NCI-H82 treated with DMSO at 0.1 percent for 48 hours (cell line): ENCODE measurements around the gene GABBR2.
"Not testable (repeated sequence)": the region's sequence is repeated elsewhere in the genome, so short reads cannot be mapped to it uniquely, and the experiment has no call there.

Experiments used
- DNase-seq: peaks from one replicate; lab custom pipeline; 2025; ENCODE audit not compliant: unreplicated experiment; lab: John Stamatoyannopoulos, UW

The GABBR2 gene

DNA sequence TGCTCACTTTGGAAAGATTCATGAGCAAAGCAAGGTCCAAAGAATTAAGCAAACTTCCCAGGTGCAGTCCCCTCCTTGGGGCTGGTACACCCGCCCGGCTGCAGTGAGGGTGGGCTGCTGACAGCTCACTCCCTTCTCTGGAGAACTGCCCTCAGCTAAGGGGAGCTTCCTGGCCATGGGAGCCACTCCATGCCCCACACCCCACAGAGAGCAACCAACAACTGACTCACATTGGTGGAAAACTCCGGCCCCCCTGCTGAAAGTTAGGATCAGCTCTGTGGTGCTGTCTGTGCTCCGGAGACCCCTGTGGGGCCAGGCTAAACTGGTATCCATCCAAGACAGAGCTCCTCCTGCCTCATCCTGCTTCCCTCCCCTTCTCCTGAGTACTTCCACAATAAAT, 223.0 kb downstream of the GABBR2 start:
- no peak for DNase-seq

DNA sequence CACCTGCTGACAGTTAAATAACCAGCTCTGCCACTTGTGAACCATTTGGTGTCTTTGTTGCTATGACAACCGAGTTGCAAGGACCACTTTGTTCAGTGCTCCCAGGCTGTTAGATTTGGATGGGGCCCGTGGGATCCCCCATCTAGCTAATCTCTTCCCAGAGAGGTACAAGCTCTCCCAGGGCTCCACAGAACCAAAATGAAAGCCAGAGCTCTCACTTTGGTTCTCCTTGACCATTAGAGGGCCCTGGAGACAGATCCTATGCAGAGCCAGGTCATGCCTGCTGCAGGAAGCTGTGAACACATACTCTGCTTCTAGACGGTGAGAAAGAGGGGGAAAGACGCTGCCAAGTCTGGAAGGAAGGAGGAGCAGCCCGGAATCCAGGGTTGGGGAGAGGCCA, 224.6 kb downstream of the GABBR2 start:
- no peak for DNase-seq

DNA sequence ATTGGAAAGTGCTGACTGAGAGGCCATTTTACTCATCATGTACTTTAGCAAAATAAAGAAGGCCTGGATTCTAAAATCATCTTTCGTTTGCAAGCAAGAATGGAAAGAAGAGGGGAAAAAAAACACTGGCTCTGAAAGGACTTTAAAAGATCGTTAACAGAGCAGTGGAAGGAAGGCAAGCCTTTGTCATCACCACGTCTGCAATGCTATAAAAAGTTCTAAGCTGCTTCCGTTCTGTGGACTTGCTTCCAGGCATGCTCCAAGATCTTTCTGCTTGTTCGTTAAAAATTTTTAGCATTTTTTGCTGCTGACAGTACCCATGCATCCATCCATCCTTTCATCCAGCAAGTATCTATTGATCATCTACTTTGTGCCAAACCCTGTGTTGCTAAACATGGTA, 226.5 kb downstream of the GABBR2 start:
- no peak for DNase-seq

- DNase-seq, result no peak
These were observed 227.1 kb downstream of the GABBR2 start for GRCh38 chr9:98481676-98482075.

GRCh38 chr9:98479967-98480847, 228.5 kb downstream of the GABBR2 start:
- no peak for DNase-seq

DNA sequence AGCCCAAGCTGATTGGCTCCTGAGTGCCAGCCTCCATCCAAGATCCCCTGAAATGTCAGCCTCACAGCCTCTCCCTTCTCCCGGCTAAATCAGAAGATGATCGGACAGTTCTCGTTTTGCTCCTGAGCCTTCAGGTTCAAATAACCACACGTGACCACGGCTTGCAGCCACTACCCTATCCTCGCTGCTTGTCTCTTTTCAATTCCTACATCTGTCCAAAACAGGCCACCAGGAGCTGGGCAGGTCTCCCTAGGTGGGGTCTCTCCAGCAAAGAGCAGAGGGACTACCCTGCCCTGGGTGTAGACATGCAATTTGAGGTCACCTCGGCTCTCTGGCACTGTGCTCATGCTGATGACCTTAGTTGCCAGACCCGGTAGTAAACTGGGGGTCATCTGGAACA, 229.3 kb downstream of the GABBR2 start:
- DNase-seq, result no peak

DNA sequence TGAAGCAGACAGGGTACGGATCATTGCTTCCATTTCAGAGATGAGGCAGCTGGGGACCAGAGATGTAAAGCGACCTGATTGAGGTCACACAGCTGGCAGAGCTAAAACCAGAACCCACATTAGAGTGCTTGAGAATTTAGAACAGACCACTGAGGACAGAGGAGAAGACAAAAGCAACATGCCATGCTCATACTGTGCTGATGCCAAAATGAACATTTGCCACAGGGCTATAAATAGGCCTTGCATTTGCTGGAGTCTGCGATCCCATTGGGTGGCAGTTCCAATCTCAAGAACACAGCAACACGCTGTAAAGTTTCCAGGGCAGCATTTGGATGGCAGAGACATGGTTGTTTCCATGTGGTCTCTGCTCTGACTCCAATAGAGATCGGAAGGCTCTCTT, 230.9 kb downstream of the GABBR2 start:
- DNase-seq, result no peak

- DNase-seq, result no peak
These were observed 236.5 kb downstream of the GABBR2 start for GRCh38 chr9:98472216-98472615.

GRCh38 chr9:98471185-98471584, 237.6 kb downstream of the GABBR2 start:
- DNase-seq, result no peak

DNA sequence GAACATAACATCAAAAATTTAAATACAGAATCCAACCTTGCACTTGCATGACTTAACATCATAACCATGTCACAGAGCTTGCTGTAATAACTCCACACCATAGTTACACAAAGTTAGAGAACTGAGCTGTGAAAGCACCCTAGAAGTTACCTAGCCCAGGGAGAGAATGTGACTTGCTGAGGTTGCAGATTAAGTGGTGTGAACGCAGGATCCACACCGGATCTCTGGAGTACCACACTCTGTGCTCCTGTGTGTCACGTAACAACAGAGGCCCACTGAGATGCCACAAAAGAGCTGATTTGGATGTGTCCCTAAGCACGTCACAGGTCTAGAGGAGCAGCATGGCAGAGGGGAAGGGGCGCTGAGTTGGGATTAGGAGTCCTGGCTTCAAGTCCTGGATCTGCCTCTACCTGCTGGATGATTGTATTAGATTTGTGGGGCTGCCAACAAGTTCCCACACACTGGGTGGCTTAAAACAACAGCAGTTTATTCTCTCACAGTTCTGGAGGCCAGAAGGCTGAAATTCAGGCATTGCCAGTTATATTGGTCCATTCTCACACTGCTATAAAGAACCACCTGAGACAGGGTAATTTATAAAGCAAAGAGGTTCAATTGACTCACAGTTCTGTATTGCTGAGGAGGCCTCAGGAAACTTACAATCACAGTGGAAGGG, 240.0 kb downstream of the GABBR2 start:
- DNase-seq, result no peak

GRCh38 chr9:98465799-98466198, 242.9 kb downstream of the GABBR2 start:
- DNase-seq, result no peak

GRCh38 chr9:98464156-98464690, 244.5 kb downstream of the GABBR2 start:
- not testable (repeated sequence) for DNase-seq

DNA sequence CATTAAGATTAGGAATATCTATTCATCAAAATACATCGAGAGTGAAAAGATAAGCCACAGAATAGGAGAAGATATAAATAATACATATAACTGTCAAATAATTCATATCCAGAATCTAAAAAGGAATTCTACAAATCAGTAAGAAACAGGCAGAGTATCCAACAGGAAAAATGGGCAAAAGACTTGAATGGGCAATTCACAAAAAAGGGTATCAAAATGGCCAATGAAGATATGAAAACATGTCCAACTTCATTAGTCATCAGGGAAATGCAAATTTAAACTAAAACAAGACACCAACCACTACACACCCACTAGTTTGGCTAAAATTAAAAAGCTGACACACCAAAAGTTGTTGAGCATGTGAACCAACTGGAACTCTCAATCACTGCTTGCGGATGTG, 246.4 kb downstream of the GABBR2 start:
- DNase-seq, result no peak

GRCh38 chr9:98460704-98461103, 248.0 kb downstream of the GABBR2 start:
- no peak for DNase-seq

DNA sequence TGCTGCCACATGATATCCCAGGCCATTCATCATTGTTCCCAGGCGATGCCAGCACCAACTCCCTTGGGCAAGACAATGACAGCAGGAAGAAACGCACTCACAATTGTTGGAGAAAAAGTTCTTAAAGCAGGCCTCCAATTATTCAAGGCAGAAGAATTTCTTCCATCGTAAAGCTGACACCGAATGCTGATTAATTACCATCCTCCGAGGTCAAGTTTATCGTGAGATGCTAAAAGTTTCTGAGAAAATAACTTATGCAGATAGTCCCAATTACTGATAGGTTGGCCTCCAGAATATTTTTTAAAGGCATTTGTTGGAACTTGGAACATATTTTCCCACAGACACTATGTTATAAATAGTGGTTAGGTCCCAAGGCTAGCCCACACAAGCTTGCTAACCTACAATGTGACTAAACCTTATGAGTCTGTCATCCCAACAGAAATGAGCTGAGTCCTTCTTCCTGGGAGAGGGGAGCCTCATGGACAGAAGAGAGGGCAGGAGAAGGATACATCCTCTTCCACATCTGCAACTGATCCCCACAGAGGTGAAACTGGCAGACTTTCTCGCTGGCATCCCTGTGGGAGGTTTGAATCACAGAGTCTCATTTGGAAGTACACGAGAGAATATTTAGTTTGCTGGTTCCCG, 250.9 kb downstream of the GABBR2 start:
- DNase-seq, result no peak

- DNase-seq, result no peak
These were observed 252.6 kb downstream of the GABBR2 start for GRCh38 chr9:98456156-98456613.

- no peak for DNase-seq
These were observed 253.2 kb downstream of the GABBR2 start for GRCh38 chr9:98455256-98456155.

DNA sequence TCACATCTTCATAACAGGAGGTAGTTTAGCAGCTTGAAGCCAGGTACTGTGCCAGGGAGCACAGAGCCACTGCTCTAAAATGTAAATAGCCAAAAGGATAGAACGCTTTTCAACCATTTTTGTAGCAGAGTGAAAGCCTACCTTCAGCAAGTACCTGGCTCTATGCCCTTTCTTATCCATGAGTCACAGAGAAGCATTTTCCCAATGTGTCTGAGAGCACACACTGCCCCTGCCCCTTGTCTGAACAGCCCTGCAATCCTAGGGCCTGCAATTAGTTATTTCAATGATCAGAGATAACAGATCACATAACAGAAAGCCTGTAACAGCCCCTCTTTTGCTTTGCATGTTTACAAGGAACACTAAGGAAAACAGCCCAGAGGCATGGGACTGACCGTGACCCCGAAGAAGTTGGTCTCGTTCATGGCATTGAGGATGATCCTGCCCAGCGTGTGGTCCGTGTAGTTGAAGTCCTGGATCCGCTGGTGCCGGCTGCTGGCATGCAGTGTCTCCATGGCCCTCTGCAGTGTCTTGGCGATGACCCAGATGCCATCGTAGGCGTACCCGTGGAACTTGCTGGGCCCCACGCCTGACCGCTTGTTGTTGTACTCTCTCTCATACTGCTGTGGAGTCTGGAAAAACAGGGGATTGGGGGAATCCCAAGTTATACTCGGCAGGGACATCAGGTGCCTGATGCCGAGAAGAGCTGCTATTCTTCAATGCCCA, 255.0 kb downstream of the GABBR2 start:
- DNase-seq, result no peak

- DNase-seq, result no peak
These were observed 257.2 kb downstream of the GABBR2 start for GRCh38 chr9:98451576-98451975.

- DNase-seq, result no peak
These were observed 258.2 kb downstream of the GABBR2 start for GRCh38 chr9:98450496-98450895.
